GM12892 (cell line): ENCODE data around the gene KLHL26.
"Not testable (repeated sequence)": the region's sequence is repeated elsewhere in the genome, so short reads cannot be mapped to it uniquely, and the experiment has no call there.

Experiments used
- DNase-seq: peaks from one replicate; pipeline ENCODE4 v3.0.0; 2011; ENCODE audit not compliant: insufficient read length
- FAIRE-seq: peaks from 2 replicates; lab custom pipeline; 2011; peaks lifted over from hg19 to GRCh38; lab: Jason Lieb, UNC
- POLR2A ChIP-seq: IDR thresholded peaks from 2 replicates; pipeline ENCODE4 v1.6.1; 2011; ENCODE audit warnings: low read depth, low read length, control low read depth
- POLR2AphosphoS5 ChIP-seq: IDR thresholded peaks from 2 replicates; pipeline ENCODE4 v1.6.1; 2011; ENCODE audit warnings: low read depth, low read length, control low read depth
- TAF1 ChIP-seq: IDR thresholded peaks from 2 replicates; pipeline ENCODE4 v1.6.1; 2011; ENCODE audit warnings: low read depth, mild to moderate bottlenecking, control low read depth, low read length, borderline replicate concordance

Gene KLHL26

DNA sequence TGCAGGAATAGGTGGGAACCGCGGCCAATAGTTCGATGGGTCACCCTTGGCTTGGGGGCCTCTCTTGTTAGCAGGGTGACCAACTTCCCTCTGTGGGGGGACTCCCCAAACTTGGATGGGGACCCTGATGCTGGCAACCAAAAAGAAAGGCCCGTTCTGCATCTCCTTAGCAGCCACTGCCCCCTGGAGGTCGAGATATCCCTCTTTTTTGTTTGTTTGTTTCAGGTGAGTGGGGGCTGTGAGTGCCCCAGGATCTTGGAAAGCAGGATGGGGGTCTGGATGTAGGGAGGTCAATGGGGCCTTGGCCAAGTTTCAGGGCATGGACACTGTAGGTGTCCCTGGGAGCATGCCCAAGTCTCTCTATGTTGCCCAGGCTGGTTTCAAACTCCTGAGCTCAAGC, 39.0 kb downstream of the KLHL26 start:
- FAIRE-seq (no peak), DNase-seq (no peak)
- TF ChIP-seq POLR2A, result no peak
- TF ChIP-seq POLR2AphosphoS5, result no peak
- TF ChIP-seq TAF1, result no peak

DNA sequence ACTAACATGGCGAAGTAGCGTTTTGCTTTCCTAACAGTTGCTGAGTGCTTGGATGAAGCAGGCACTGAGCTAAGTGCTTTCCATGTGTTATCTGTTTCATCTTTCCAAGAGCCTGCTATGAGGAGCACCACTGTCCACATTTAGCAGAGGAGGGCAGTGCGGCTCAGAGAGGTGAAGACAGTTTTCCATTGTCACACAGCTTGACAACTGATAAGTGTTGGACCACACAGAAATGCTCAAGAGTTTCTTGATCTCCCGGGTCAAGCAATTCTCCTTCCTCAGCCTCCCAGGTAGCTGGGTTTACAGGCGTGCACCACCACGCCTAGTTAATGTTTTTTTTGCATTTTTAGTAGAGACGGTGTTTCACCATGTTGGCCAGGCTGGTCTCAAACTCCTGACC, 39.9 kb downstream of the KLHL26 start:
- TF ChIP-seq POLR2AphosphoS5 (no peak), POLR2A (no peak), TAF1 (no peak)
- no peak for FAIRE-seq
- no peak for DNase-seq

DNA sequence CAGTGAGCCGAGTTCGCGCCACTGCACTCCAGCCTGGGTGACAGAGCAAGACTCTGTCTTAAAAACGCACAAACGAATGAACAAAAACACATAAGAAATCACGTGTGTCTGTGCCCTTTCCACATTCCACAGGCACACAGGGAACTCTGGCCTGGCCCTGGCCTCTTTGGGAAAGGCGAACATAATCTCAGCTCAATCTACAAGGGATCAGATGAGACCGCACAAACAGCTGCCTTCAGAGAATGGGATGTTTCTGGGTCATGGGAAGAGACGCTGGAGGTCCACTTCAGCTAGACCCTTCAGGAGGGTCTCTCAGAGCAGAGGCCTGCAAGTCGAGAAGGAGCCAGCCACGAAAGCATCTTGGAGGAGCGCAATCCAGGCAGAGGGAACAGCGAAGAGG, 40.3 kb downstream of the KLHL26 start:
- no peak for FAIRE-seq
- no peak for TF ChIP-seq TAF1
- no peak for DNase-seq

DNA sequence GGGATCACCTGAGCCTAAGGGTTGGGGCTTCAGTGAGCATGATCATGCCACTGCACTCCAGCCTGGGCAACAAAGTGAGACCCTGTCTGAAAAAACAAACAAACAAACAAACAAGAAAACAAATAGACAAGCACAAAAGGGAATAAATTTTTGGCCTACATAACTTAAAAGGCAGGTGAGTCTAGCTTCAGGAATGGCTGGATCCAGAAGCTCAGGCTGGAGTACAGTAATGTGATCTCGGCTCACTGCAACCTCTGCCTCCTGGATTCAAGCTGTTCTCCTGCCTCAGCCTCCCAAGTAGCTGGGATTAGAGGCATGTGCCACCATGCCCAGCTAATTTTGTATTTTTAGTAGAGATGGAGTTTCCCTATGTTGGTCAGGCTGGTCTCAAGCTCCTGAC, 43.3 kb downstream of the KLHL26 start:
- DNase-seq, FAIRE-seq: not testable (repeated sequence)

DNA sequence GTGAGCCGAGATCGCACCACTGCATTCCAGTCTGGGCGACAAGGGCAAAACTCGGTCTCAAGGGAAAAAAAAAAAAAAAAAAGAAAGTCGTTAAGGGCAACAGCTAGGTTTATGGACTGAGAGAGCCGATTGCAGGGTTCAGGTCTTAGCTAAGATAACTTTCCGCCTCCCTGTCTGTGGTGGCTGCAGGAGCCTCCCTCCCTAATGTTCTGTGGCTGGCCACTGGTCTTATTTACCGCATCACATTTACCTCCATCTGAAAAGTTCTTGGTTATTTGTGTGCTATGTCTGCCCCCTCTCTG, 45.9 kb downstream of the KLHL26 start:
- DNase-seq (no peak), FAIRE-seq (no peak)
- TF ChIP-seq TAF1 (no peak), POLR2A (no peak), POLR2AphosphoS5 (no peak)

DNA sequence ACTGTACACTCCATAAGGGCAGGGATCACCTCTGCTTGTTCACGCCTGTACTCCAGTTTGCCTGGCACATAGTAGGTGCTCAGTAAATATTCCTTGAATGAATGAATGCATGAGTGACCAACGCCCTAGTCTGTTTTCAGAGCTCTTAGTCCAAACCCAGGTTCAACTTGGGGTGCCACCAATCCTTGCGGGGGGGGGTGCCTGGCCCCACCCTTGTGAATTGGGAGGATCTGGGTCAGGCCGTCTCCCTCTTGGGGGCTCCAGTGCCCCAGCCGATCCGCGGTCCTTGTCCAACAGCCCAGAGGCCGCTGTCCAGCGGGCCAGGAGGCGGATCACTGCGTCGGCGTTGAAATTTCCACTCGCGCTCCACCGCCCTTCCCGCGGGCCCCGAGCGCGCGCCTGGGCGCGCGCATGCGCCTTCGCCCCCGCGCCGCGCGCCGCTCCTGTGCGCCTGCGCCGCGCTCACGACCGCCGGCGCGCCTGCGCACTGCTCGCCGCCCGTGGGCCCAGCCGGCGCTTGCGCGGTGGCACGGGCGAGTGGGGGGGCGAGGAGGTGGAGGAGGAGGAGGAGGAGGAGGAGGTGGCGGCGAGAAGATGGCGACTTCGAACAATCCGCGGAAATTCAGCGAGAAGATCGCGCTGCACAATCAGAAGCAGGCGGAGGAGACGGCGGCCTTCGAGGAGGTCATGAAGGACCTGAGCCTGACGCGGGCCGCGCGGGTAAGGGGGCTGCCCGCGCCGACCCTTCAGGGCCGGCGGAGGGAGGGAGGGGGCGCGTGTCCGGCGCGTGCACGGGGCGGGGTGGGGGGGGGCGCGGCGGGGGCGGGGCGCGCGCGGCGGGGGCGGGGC, 46.5 kb downstream of the KLHL26 start, which contains the start of gene CRTC1:
Gene CRTC1 (plus strand): TSS at position 572 of the 849 bp plus-strand sequence. CDS start 23 bp downstream, at position 595.
- TF ChIP-seq POLR2A (peak; percentile 80), POLR2AphosphoS5 (peak; percentile 85), TAF1 (peak; percentile 58; the same call in 1 of the 2 replicates)
- peak; percentile 99 for FAIRE-seq
- DNase-seq, result peak; percentile 96

DNA sequence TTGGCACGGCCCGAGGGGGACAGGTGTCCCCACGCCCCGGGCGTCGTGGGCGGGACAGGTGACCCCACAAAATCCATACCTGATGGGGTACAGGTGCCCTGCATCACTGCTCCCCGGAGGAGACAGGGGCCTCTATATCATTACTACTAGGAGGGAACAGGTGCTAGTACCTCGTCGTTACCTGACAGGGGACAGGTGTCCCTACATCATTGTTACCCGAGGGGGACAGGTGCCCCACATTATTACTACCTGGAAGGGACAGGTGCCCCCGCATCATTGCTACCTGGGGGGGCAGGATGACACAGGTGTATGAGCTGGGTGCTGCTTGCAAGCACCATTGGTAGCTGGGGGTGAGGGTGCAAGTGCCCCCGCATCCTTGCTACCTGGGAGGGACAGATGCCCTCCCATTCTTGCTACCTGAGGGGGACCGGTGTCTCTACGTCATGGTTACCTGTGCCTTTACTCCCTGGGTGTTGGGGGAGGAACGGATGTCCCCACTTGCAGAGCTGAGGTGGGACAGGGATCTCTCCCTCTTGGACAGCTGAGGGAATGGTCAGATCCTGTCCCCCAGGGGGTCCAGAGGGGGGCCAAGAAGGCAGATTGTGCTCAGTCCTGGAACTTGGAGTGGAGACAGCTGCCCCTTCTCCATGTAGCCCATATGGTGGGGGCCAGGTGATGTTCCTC, 47.3 kb downstream of the KLHL26 start:
- no peak for DNase-seq
- FAIRE-seq, result no peak
- TF ChIP-seq POLR2A (no peak), TAF1 (no peak), POLR2AphosphoS5 (no peak)

DNA sequence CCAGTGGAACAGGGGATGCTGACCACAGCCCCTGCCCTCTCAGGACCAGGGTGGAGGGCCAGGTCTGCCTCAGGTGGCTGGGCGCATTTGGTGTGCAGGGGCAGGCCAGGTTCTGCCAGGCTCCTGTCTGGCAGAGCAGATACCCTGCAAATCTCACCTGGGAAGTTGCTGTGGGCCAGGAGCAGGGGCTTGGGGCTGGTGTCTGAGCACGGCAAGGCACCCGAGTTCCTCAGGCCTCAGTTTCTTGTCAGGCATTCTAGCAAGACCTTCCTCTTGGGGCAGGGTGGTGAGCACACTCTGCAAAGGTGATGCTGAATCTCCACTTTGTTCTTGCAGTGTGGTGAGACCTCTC, 47.8 kb downstream of the KLHL26 start:
- DNase-seq (no peak), FAIRE-seq (no peak)
- TF ChIP-seq POLR2AphosphoS5 (no peak), TAF1 (no peak), POLR2A (no peak)

DNA sequence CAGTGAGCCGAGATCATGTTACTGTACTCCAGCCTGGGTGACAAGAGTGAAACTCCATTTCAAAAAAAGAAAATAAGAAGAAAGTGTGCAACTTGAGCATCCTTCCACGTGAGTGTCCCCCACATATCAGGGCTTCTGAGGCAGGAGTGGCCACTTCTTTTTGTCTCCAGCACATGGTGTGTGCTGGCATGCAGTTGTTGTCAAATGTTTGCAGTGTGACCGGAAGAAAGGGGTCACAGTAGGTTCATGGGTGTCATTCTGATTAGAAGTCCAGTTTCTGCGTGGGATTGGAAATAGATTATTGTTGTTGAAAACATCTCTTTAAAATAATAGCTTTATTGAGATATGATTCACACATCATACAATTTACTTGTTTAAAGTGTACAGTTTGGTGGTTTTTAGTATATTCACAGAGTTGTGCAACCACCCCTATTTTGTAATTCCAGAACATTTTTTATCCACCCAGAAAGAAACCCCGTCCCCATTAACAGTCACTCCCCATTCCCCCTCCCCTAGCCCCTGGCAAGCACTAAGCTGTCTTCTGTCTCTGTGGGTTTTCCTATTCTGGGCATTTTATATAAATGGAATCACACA, 48.9 kb downstream of the KLHL26 start:
- FAIRE-seq (no peak), DNase-seq (no peak)
- TF ChIP-seq TAF1, result no peak
- no peak for TF ChIP-seq POLR2AphosphoS5
- TF ChIP-seq POLR2A, result no peak

DNA sequence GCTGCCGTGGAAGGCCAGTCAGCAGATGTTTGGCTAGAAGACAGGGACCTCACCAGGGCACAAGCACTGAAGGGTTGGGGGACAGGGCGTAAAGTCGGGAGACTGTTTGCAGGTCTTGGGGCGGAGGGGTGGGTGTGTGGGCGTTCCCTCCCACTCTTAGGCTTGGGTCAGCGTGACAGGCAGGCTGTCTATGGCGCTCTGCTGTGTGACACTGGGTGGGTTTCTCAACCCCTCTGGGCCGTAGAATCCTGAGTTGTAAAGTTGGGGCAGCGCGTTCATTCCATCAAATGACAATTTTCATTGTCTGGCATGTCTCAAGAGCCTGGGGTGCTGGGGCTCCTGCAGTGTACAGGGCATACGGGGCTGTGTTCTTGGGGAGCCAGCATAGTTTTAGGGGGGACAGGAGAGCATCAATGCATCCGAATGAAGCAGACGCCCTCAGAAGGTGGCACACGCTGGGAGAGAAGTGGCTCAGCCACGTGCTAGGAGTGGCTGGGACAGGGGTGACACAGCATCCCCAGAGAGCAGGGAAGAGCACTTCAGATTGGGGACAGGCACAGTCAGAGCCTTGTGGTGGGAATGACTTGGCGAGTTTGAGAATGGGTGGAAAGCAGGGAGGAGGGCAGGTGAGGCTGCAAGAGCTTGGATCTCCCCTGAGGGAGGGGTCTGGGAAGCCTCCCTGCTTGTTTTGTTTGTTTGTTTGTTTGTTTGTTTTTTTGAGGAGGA, 51.1 kb downstream of the KLHL26 start:
- no peak for TF ChIP-seq POLR2A
- TF ChIP-seq TAF1, result no peak
- TF ChIP-seq POLR2AphosphoS5, result no peak
- DNase-seq (no peak), FAIRE-seq (no peak)

DNA sequence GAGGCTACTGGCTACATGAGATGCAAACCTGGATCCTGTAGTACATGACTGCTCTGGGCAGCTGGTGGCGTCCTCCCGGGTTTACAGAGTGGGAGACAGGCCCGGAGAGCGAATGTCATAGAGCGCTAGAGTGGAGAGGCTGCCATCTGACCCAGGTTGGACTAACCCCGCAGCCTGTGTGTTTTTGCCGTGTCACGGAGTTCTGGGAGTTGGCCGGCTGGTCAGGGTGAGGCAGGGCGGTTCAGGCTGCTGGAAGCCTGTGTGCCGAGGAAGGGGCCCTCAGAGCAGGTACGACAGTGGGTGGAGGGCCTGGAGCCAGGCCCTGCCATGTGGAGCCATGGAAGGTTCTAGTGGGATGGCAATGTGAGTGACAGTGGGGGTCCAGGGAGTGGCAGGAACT, 59.2 kb downstream of the KLHL26 start:
- TF ChIP-seq POLR2AphosphoS5 (no peak), TAF1 (no peak), POLR2A (no peak)
- FAIRE-seq (no peak), DNase-seq (no peak)

DNA sequence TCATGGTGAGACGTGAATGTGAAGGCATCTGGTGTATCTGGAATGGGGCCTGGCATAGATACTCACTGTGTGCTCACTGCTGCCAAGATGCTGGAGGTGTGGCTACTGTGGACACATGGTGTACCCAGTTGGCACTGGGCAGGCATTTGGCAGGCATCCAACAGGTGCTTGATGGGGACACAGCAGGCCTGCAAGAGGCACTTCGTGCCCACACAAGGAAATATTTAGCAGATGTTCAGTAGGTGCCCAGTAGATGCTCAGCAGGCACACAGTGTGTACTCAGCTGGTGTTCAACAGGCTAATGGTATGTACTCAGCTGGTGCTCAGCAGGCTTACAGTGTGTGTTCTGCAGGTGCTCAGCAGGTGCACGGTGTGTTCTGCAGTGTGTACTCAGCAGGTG, 60.9 kb downstream of the KLHL26 start:
- TF ChIP-seq POLR2A (no peak), TAF1 (no peak), POLR2AphosphoS5 (no peak)
- no peak for DNase-seq
- no peak for FAIRE-seq
